Measurements from ENCODE around the gene UBFD1. TPM values are rescaled to one million over a fixed set of nuclear protein-coding genes. Genes with fewer than 3 reads are reported as not detected.
A peak's percentile ranks its signal among the peaks of the same experiment; 100 is the strongest.
"Not testable (repeated sequence)": the region's sequence is repeated elsewhere in the genome, so short reads cannot be mapped to it uniquely, and the experiment has no call there.

The UBFD1 gene
- total RNA-seq, 2 donors from 2014 or later: 50.7 to 62.3 TPM

GRCh38 chr16:23562505-23562904, 5.0 kb downstream of the UBFD1 start:
- ATAC-seq (no peak), DNase-seq (no peak)
- intact Hi-C loops (cut with DNase I): no loop called here

- intact Hi-C loops (cut with DNase I): no loop called here
- no peak for ATAC-seq
- DNase-seq: no peak
These were observed 5.7 kb downstream of the UBFD1 start for GRCh38 chr16:23563186-23563585.

GRCh38 chr16:23564575-23565363, 7.2 kb downstream of the UBFD1 start:
- peak; percentile 77 for DNase-seq
- ATAC-seq: peak; percentile 81 to 82
- intact Hi-C loops (cut with DNase I): no loop called here

- no peak for DNase-seq
- ATAC-seq: no peak
These were observed 9.2 kb downstream of the UBFD1 start for GRCh38 chr16:23566724-23567123.

GRCh38 chr16:23567602-23568001, 10.1 kb downstream of the UBFD1 start:
- no peak for DNase-seq
- intact Hi-C loops (cut with DNase I): no loop called here
- no peak for ATAC-seq

More at GRCh38 chr16:23566724-23567123, 9.2 kb downstream of the UBFD1 start:
- intact Hi-C loops (cut with DNase I): no loop called here

- ATAC-seq: peak in 1 of 2 donors; percentile 33
- intact Hi-C loops (cut with DNase I): no loop called here
- no peak for DNase-seq
These were observed 13.6 kb downstream of the UBFD1 start for GRCh38 chr16:23570992-23571632.

GRCh38 chr16:23571895-23572294, 14.4 kb downstream of the UBFD1 start:
- DNase-seq: no peak
- intact Hi-C loops (cut with DNase I): no loop called here

GRCh38 chr16:23572394-23572793, 14.9 kb downstream of the UBFD1 start:
- ATAC-seq (no peak), DNase-seq (no peak)
- intact Hi-C loops (cut with DNase I): no loop called here

More at GRCh38 chr16:23571895-23572294, 14.4 kb downstream of the UBFD1 start:
- ATAC-seq: no peak

- intact Hi-C loops (cut with DNase I): no loop called here
- DNase-seq (no peak), ATAC-seq (no peak)
These were observed 16.3 kb downstream of the UBFD1 start for GRCh38 chr16:23573817-23574216.

GRCh38 chr16:23575834-23576233, 18.3 kb downstream of the UBFD1 start:
- intact Hi-C loops (cut with DNase I): no loop called here
- ATAC-seq: no peak
- no peak for DNase-seq

GRCh38 chr16:23577493-23577892, 20.0 kb downstream of the UBFD1 start:
- ATAC-seq (no peak), DNase-seq (no peak)
- intact Hi-C loops (cut with DNase I): no loop called here

GRCh38 chr16:23578101-23578830, 20.7 kb downstream of the UBFD1 start:
- ATAC-seq: peak in 1 of 2 donors; percentile 10

GRCh38 chr16:23579371-23579770, 21.8 kb downstream of the UBFD1 start:
- intact Hi-C loops (cut with DNase I): no loop called here
- ATAC-seq: no peak
- DNase-seq: no peak

More at GRCh38 chr16:23578101-23578830, 20.7 kb downstream of the UBFD1 start:
- intact Hi-C loops (cut with DNase I): no loop called here
- no peak for DNase-seq

- ATAC-seq (no peak), DNase-seq (no peak)
- intact Hi-C loops (cut with DNase I): no loop called here
These were observed 22.9 kb downstream of the UBFD1 start for GRCh38 chr16:23580391-23580790.

- intact Hi-C loops (cut with DNase I): no loop called here
- no peak for DNase-seq
- ATAC-seq: no peak
These were observed 24.2 kb downstream of the UBFD1 start for GRCh38 chr16:23581764-23582163.

GRCh38 chr16:23583271-23583670, 25.7 kb downstream of the UBFD1 start:
- ATAC-seq; DNase-seq; intact Hi-C loops (cut with DNase I): not testable (repeated sequence)

GRCh38 chr16:23584186-23585076, 26.9 kb downstream of the UBFD1 start:
- intact Hi-C loops (cut with DNase I): no loop called here
- peak; percentile 36 for DNase-seq
- peak; percentile 67 to 78 for ATAC-seq

- intact Hi-C loops (cut with DNase I): no loop called here
- ATAC-seq: peak in 1 of 2 donors; percentile 51
- no peak for DNase-seq
These were observed 30.2 kb downstream of the UBFD1 start for GRCh38 chr16:23587726-23588125.

GRCh38 chr16:23590181-23590580, 32.7 kb downstream of the UBFD1 start:
- no peak for DNase-seq
- no peak for ATAC-seq
- intact Hi-C loops (cut with DNase I): loop anchor here (2.0 to 5.0 kb wide), 2 partner anchors 29 to 33 kb away; partner anchors contain the start of genes EARS2 (in 1 of the 2) and UBFD1 (in 1 of the 2)
